Measurements from ENCODE around the gene TTC1.
"Not testable (repeated sequence)": the region's sequence is repeated elsewhere in the genome, so short reads cannot be mapped to it uniquely, and the experiment has no call there.

TTC1 gene

GRCh38 chr5:160039810-160040470 lies 31.0 kb downstream of the TTC1 start:
- DNase-seq (ENCODE audit: low read depth in 2 of 3, low spot score in 2 of 3): no peak

GRCh38 chr5:160040471-160040835 lies 31.5 kb downstream of the TTC1 start:
- no peak for DNase-seq (ENCODE audit: low read depth in 2 of 3, low spot score in 2 of 3)

- no peak for DNase-seq (ENCODE audit: low read depth in 2 of 3, low spot score in 2 of 3)
These were observed 33.7 kb downstream of the TTC1 start for GRCh38 chr5:160042671-160043070.

- no peak for DNase-seq (ENCODE audit: low read depth in 2 of 3, low spot score in 2 of 3)
These were observed 35.5 kb downstream of the TTC1 start for GRCh38 chr5:160044391-160044804.

- DNase-seq (ENCODE audit: low read depth in 2 of 3, low spot score in 2 of 3): no peak
These were observed 36.0 kb downstream of the TTC1 start for GRCh38 chr5:160044967-160045366.

GRCh38 chr5:160047423-160047822 lies 38.5 kb downstream of the TTC1 start:
- no peak for DNase-seq (ENCODE audit: low read depth in 2 of 3, low spot score in 2 of 3)

GRCh38 chr5:160048131-160048530 lies 39.2 kb downstream of the TTC1 start:
- no peak for DNase-seq (ENCODE audit: low read depth in 2 of 3, low spot score in 2 of 3)

GRCh38 chr5:160049099-160049498 lies 40.2 kb downstream of the TTC1 start:
- no peak for DNase-seq (ENCODE audit: low read depth in 2 of 3, low spot score in 2 of 3)

- DNase-seq (ENCODE audit: low read depth in 2 of 3, low spot score in 2 of 3): no peak
These were observed 45.1 kb downstream of the TTC1 start for GRCh38 chr5:160054047-160054446.

GRCh38 chr5:160054831-160055230 lies 45.9 kb downstream of the TTC1 start:
- no peak for DNase-seq (ENCODE audit: low read depth in 2 of 3, low spot score in 2 of 3)

- DNase-seq (ENCODE audit: low read depth in 2 of 3, low spot score in 2 of 3): no peak
These were observed 48.3 kb downstream of the TTC1 start for GRCh38 chr5:160057256-160057655.

- DNase-seq (ENCODE audit: low read depth in 2 of 3, low spot score in 2 of 3): no peak
These were observed 51.1 kb downstream of the TTC1 start for GRCh38 chr5:160060001-160060400.

GRCh38 chr5:160061770-160062169 lies 52.8 kb downstream of the TTC1 start:
- DNase-seq (ENCODE audit: low read depth in 2 of 3, low spot score in 2 of 3): no peak

- no peak for DNase-seq (ENCODE audit: low read depth in 2 of 3, low spot score in 2 of 3)
These were observed 55.5 kb downstream of the TTC1 start for GRCh38 chr5:160064417-160064810.

- DNase-seq (ENCODE audit: low read depth in 2 of 3, low spot score in 2 of 3): no peak
These were observed 56.2 kb downstream of the TTC1 start for GRCh38 chr5:160064995-160065614.

- not testable (repeated sequence) for DNase-seq (ENCODE audit: low read depth in 2 of 3, low spot score in 2 of 3)
These were observed 60.2 kb downstream of the TTC1 start for GRCh38 chr5:160069120-160069519.

GRCh38 chr5:160071516-160071915 lies 62.6 kb downstream of the TTC1 start:
- no peak for DNase-seq (ENCODE audit: low read depth in 2 of 3, low spot score in 2 of 3)

GRCh38 chr5:160071916-160072315 lies 63.0 kb downstream of the TTC1 start:
- no peak for DNase-seq (ENCODE audit: low read depth in 2 of 3, low spot score in 2 of 3)

- DNase-seq (ENCODE audit: low read depth in 2 of 3, low spot score in 2 of 3): no peak
These were observed 66.1 kb downstream of the TTC1 start for GRCh38 chr5:160075073-160075472.

GRCh38 chr5:160076997-160077396 lies 68.1 kb downstream of the TTC1 start:
- DNase-seq (ENCODE audit: low read depth in 2 of 3, low spot score in 2 of 3): no peak

- DNase-seq (ENCODE audit: low read depth in 2 of 3, low spot score in 2 of 3): no peak
These were observed 70.8 kb downstream of the TTC1 start for GRCh38 chr5:160079753-160080152.

GRCh38 chr5:160081495-160081894 lies 72.6 kb downstream of the TTC1 start:
- no peak for DNase-seq (ENCODE audit: low read depth in 2 of 3, low spot score in 2 of 3)

Data from activated CD8-positive, alpha-beta memory T cell treated with anti-CD3 and anti-CD28 coated beads for 48 hours (primary cell).